Keratinocyte (primary cell): ENCODE measurements around the gene MFSD2A. TPM values are rescaled to one million over a fixed set of nuclear protein-coding genes. Genes with fewer than 3 reads are reported as not detected.
A peak's percentile ranks its signal among the peaks of the same experiment; 100 is the strongest.

ENCODE experiments used
- DNase-seq: peaks from one replicate; pipeline ENCODE4 v3.0.0-alpha.2; 2011; ENCODE audit warnings: low read depth, missing footprints, low spot score
- FAIRE-seq: peaks from 2 replicates; lab custom pipeline; 2011; peaks lifted over from hg19 to GRCh38; lab: Jason Lieb, UNC
- H2AFZ ChIP-seq: 2 replicates; pipeline ENCODE4 v1.6.0; 2012; ENCODE audit warnings: low read length, control low read depth, inconsistent platforms; ENCODE audit not compliant: control insufficient read depth
- H3K27ac ChIP-seq: 2 replicates; pipeline ENCODE4 v1.5.1; 2011; ENCODE audit warnings: low read length; ENCODE audit not compliant: control insufficient read depth, insufficient read depth
- H3K27me3 ChIP-seq: 3 replicates; pipeline ENCODE4 v1.6.0; 2011; ENCODE audit warnings: low read length; ENCODE audit not compliant: control insufficient read depth, insufficient read depth; ENCODE audit errors: extremely low read depth
- H3K36me3 ChIP-seq, 2 experiments: 2 replicates in 1 of 2; 3 replicates in 1 of 2; pipeline ENCODE4 v1.5.1; 2011; ENCODE audit warnings: low read length in 2 of 2, mild to moderate bottlenecking in 1 of 2; ENCODE audit not compliant: control insufficient read depth in 2 of 2, insufficient read depth in 2 of 2; ENCODE audit errors: extremely low read depth in 1 of 2
- H3K4me1 ChIP-seq: 3 replicates; pipeline ENCODE4 v1.5.1; 2011; ENCODE audit warnings: low read length; ENCODE audit not compliant: control insufficient read depth, insufficient read depth; ENCODE audit errors: extremely low read depth
- H3K4me2 ChIP-seq: 3 replicates; pipeline ENCODE4 v1.6.0; 2011; ENCODE audit warnings: low read depth, low read length; ENCODE audit not compliant: control insufficient read depth, insufficient read depth; ENCODE audit errors: extremely low read depth
- H3K4me3 ChIP-seq, 3 experiments: fragments of 200-600 bp in 1 of 3; sonication (generic) in 1 of 3; 2 replicates in 2 of 3; 3 replicates in 1 of 3; pipeline ENCODE4 v1.5.1; 2011 to 2016; ENCODE audit warnings: low read length in 3 of 3, mild to moderate bottlenecking in 3 of 3, control low read depth in 2 of 3, inconsistent platforms in 1 of 3, low read depth in 1 of 3, mixed read lengths in 1 of 3, mixed run types in 1 of 3, moderate library complexity in 1 of 3; ENCODE audit not compliant: control insufficient read depth in 2 of 3, insufficient read depth in 2 of 3; ENCODE audit errors: extremely low read depth in 1 of 3
- H3K79me2 ChIP-seq: 2 replicates; pipeline ENCODE4 v1.6.0; 2012; ENCODE audit warnings: low read length; ENCODE audit not compliant: control insufficient read depth, insufficient read depth
- H3K9ac ChIP-seq: 3 replicates; pipeline ENCODE4 v1.6.0; 2011; ENCODE audit warnings: low read length; ENCODE audit not compliant: control insufficient read depth, insufficient read depth; ENCODE audit errors: extremely low read depth
- H3K9me1 ChIP-seq: 3 replicates; pipeline ENCODE4 v1.6.0; 2011; ENCODE audit warnings: low read length; ENCODE audit not compliant: control insufficient read depth, insufficient read depth; ENCODE audit errors: extremely low read depth
- H3K9me3 ChIP-seq: 2 replicates; pipeline ENCODE4 v1.5.1; 2012; ENCODE audit warnings: low read depth, low read length; ENCODE audit not compliant: control insufficient read depth
- H4K20me1 ChIP-seq: 3 replicates; pipeline ENCODE4 v1.6.0; 2011; ENCODE audit warnings: low read length; ENCODE audit not compliant: control insufficient read depth, insufficient read depth; ENCODE audit errors: extremely low read depth
- EZH2 ChIP-seq: IDR thresholded peaks from one replicate; pipeline ENCODE4 v1.6.1; 2012; ENCODE audit warnings: inconsistent platforms, mild to moderate bottlenecking, low read length, moderate library complexity
- dilution Hi-C: fragments of 300-500 bp; cut with MboI; formaldehyde crosslinking; loops from one replicate; pipeline ENCODE4 v1.7.0; 2020; ENCODE audit warnings: low sequenced_read_pairs; ENCODE audit not compliant: extremely low pct_ligation_motif_present
- polyA plus RNA-seq, 5 experiments: library from polyadenylated mRNA; depleted of rRNA in 3 of 5; stranded (reverse) in 3 of 5; stranded (forward) in 1 of 5; unstranded in 1 of 5; fragments of >200 nt; gene quantifications; 1 replicate in 1 of 5; 2 replicates in 3 of 5; 3 replicates in 1 of 5; pipeline versions ENCODE4 v1.2.1 to v1.2.3, GENCODE V29; 2011 to 2012; ENCODE audit warnings: missing spikeins in 2 of 5, low read depth in 1 of 5, low replicate concordance in 1 of 5
- TF ChIP-seq, protein P1 (sequence below), 3 experiments: IDR thresholded peaks in 1 of 3; conservative IDR thresholded peaks in 1 of 3; optimal IDR thresholded peaks in 1 of 3; 2 replicates in 2 of 3; 3 replicates in 1 of 3; pipeline versions ENCODE3 to v1.5.1; 2011; ENCODE audit warnings: low read length in 3 of 3, mild to moderate bottlenecking in 3 of 3, moderate library complexity in 2 of 3, control low read depth in 1 of 3, inconsistent platforms in 1 of 3; ENCODE audit not compliant: insufficient read depth in 2 of 3; ENCODE audit errors: extremely low read depth in 1 of 3

MFSD2A gene
- polyA plus RNA-seq, 1 donor (not counting 4 experiments of a cell fraction or from before 2014, with no cell fraction given), result 50.1 TPM

DNA sequence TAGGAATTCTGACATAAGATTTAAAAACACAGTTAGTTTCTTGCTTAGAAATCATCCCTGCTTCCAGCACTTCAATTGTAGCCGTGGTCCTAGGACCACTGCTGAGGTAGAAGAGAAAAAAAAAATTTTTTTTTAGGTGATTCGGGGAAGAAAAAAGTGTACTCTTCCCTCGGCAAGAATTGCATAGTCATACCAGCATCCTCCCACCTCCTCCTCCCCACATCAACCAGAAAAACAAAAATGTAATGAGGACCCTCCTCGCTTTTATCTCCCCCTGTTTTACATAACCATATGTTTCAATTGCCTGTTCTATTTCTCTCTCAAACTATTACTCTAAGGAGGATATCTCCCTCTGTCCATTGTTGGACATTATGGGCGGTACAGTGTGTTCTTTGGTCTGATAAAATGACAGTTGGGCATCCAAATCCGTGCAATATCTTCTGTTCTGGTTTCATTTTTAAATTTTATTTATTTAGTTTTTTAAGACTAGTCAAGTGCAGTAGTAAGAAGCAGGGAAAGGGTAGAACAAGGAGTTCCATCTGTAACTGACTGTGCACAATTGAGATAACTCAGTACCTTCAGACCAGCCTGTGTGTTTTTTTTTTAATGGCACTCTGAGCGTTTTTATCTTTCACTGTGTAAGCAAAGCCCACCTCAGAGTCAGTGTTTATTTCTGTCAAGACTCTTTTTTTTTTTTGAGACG is 10.4 kb upstream of the MFSD2A start:
- DNase-seq (no peak), FAIRE-seq (peak; percentile 9)
- H3K27ac ChIP-seq, result peak overlapping the region; percentile 92
- H3K4me2 ChIP-seq, result peak overlapping the region; percentile 74
- no peaks in the 10 kb centered on the region for H3K9me3 ChIP-seq
- TF ChIP-seq, protein P1, sequence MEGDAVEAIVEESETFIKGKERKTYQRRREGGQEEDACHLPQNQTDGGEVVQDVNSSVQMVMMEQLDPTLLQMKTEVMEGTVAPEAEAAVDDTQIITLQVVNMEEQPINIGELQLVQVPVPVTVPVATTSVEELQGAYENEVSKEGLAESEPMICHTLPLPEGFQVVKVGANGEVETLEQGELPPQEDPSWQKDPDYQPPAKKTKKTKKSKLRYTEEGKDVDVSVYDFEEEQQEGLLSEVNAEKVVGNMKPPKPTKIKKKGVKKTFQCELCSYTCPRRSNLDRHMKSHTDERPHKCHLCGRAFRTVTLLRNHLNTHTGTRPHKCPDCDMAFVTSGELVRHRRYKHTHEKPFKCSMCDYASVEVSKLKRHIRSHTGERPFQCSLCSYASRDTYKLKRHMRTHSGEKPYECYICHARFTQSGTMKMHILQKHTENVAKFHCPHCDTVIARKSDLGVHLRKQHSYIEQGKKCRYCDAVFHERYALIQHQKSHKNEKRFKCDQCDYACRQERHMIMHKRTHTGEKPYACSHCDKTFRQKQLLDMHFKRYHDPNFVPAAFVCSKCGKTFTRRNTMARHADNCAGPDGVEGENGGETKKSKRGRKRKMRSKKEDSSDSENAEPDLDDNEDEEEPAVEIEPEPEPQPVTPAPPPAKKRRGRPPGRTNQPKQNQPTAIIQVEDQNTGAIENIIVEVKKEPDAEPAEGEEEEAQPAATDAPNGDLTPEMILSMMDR (optimal IDR thresholded peaks at IDR 0.05 in 1 of 3, IDR thresholded peaks at IDR 0.05 in 1 of 3, conservative IDR thresholded peaks at IDR 0.05 in 1 of 3; ENCODE audit: extremely low read depth in 1 of 3, insufficient read depth in 2 of 3, low read length in 3 of 3), result no peak
- TF ChIP-seq EZH2, result no peak
- H3K27me3 ChIP-seq, result no peaks in the 10 kb centered on the region
- no peak overlapping the region for H2AFZ ChIP-seq
- H3K4me1 ChIP-seq, result peaks cover 38% of the 10 kb centered on the region
- no peaks in the 10 kb centered on the region for H3K9me1 ChIP-seq
- no peak overlapping the region for H3K4me3 ChIP-seq
- no peaks in the 10 kb centered on the region for H3K79me2 ChIP-seq
- dilution Hi-C loops, result no loop called here
- H4K20me1 ChIP-seq, result no peaks in the 10 kb centered on the region
- no peaks in the 10 kb centered on the region for H3K36me3 ChIP-seq
- H3K9ac ChIP-seq, result peak overlapping the region; percentile 55

DNA sequence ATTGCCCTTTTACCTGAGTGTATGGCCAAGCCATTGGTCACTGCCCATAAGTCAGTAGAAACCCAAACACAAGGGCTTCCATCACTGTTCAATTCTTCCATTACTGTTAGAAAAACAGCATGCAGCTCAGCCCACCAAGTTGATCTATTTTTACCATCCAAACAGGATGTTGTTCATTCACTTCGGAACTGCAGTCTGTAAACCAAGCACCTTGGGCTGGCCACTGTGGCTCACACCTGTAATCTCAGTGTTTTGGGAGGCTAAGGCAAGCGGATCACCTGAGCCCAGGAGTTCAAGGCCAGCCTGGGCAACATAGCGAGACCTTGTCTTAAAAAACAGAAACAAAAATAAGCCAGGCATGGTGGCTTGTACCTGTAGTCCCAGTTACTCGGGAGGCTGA is 8.7 kb upstream of the MFSD2A start:
- FAIRE-seq (no peak), DNase-seq (no peak)
- Histone ChIP-seq H4K20me1 (no peaks in the 10 kb centered on the region), H3K79me2 (no peaks in the 10 kb centered on the region), H3K4me1 (peaks cover 34% of the 10 kb centered on the region), H3K9ac (no peak overlapping the region), H3K9me1 (no peaks in the 10 kb centered on the region), H3K4me2 (no peak overlapping the region), H3K36me3 (no peaks in the 10 kb centered on the region), H3K27ac (no peak overlapping the region), H3K4me3 (no peak overlapping the region), H2AFZ (no peak overlapping the region), H3K27me3 (no peaks in the 10 kb centered on the region), H3K9me3 (no peaks in the 10 kb centered on the region)
- dilution Hi-C loops, result no loop called here
- TF ChIP-seq, protein P1 (optimal IDR thresholded peaks at IDR 0.05 in 1 of 3, IDR thresholded peaks at IDR 0.05 in 1 of 3, conservative IDR thresholded peaks at IDR 0.05 in 1 of 3; ENCODE audit: extremely low read depth in 1 of 3, insufficient read depth in 2 of 3, low read length in 3 of 3), result no peak
- TF ChIP-seq EZH2, result no peak
